ENCODE data around the gene CCDC120.

Gene CCDC120

GRCh38 chrX:49102190-49102589 lies 43.4 kb downstream of the CCDC120 start:
- no peak for DNase-seq (ENCODE audit: low read depth in 3 of 3)

DNA sequence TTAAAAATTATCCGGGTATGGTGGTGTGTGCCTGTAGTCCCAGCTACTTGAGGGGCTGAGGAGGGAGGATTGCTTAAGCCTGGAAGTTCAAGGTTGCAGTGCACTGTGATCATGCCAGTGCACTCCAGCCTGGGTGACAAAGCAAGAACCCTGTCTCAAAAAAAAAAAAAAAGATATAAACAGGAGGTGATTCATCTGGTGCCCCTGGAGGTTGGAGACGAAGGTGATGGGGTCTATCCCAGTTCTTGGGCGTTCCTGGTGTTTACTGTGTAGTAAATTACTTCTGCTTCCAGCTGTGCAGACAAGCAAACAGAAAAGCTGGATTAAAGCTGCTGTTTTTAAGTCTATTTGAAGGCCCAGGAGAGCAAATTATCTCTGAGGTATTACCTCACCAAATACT lies 44.8 kb downstream of the CCDC120 start:
- DNase-seq (ENCODE audit: low read depth in 3 of 3), result no peak

DNA sequence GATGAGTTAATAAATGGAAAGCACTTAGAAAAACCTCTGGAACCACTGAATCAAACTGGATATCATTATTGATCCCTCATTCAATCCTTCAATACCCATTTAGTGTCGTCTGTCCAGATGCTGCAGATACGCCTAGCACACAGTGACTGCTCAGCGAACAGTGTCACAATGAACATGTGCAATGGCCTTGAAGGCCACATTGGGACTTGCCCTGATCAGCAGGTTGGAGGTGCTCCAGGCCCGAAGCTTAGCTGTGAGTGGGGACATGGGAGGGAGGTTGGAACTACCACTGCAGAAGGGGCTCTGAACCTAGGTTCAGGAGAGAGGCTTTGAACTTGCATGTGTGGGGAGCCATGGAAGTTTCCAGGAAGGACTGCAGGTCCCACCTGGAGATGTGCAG lies 47.5 kb downstream of the CCDC120 start:
- DNase-seq (ENCODE audit: low read depth in 3 of 3), result no peak

DNA sequence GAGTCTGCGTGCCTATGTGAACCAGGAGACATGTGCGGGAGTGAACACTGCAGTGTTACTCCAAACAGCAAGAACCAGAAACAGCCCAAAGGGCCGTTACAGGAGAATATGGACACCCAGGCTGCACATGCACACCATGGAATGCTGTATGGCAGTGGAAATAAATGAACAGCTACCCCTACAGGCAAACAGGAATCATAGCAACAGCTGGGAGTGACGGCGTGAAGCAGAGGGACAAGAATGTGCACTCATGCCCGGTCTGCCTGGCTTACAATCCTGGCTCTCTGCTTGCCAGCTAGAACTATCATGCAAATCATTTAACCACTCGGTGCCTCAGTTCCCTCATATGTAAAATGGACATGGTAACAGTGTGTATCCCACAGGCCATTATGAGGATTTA lies 48.1 kb downstream of the CCDC120 start:
- DNase-seq (ENCODE audit: low read depth in 3 of 3), result no peak

DNA sequence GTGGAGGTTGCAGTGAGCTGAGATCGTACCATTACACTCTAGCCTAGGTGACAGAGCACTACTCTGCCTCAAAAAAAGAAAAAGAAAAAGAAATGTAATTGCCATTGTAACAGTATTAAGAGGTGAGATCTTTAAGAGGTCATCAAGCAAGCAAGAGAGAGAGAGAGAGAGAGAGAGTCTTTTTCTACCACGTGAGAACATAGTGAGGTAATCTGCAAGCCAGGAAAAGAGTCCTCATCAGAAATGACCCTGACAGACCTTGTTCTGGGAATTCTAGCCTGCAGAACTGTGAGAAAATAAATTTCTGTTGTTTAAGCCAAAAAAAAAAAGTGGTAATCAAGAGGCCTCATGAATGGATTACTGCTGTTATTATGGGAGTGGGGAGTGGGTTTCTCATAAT lies 49.8 kb downstream of the CCDC120 start:
- DNase-seq (ENCODE audit: low read depth in 3 of 3), result no peak

GRCh38 chrX:49110417-49110816 lies 51.6 kb downstream of the CCDC120 start:
- DNase-seq (ENCODE audit: low read depth in 3 of 3), result no peak

DNA sequence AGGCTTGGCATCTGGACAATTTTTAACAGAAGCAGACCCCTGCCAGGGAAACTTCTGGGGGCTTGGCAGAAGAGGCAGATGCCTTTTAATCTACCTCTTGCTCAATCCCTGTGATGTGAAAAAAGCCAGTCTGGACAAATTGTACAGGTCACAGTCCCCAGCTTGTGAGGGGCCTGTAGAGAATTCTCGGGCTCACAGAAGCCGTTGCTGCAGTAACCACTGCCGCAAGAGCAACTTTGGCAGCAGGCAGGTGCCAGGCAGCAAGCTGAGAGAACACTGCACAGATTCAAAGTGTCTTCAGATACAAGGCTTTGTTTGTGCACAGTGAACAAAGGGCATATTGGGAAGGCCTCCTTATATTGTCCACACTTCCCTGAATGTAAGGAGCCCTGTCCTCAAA lies 53.0 kb downstream of the CCDC120 start:
- DNase-seq (ENCODE audit: low read depth in 3 of 3), result no peak

- DNase-seq (ENCODE audit: low read depth in 3 of 3), result no peak
Observed at GRCh38 chrX:49116076-49116475, 57.3 kb downstream of the CCDC120 start.

DNA sequence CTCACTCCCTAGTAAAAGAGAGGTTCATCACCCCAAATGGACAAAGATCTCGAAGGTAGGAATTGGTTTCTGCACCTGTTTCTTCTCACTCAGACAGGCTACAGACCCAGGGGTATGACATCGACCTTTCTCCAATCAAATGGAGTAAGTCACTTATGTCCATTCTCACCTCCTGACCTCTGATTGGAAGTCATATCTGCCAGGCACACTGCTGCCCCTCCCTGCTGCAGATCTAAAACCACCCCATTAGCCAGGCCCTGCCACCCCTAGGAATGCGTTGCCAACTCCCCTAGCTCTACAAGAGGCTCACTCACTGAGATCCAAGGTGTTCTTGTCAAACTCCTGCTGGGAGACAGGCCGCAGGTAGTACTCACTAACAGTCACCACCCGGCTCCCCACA lies 57.9 kb downstream of the CCDC120 start:
- no peak for DNase-seq (ENCODE audit: low read depth in 3 of 3)

- no peak for DNase-seq (ENCODE audit: low read depth in 3 of 3)
Observed at GRCh38 chrX:49117581-49117980, 58.8 kb downstream of the CCDC120 start.
